ENCODE results near the gene CCR5. TPM values are rescaled to one million over a fixed set of nuclear protein-coding genes. Genes with fewer than 3 reads are reported as not detected.

CCR5 gene
- total RNA-seq, 1 experiment from 2014 or later: not detected

DNA sequence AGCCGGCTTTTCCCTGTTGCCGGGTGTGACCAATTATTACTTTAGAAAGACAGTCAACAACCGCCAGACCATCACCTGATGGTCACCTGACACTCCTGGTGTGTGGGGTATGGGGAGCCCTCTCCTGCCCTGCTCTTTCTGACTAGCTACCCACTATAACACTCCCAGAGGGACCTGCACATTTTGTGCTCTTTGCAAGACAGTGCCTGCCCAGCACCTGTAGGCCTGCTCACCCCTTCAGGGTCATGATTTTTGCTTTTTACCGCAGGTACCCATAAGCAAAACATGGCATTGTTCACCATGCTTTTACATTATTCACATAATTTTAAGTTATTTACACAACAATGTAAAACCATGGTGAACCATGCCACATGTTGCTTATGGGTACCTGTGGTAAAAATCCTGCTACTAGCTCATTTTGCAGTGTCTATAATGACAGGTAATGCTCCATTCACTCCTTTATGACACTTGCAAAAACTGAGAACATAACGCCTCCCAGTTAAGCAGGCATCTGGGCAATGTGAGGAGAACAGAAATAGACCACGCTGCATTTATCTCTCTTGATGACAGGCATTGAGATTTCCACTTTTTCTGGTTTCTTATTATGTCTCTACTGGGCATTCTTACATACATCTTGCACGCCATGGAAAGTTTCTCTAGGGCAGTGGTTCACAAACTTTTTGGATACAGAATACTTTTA lies 46.2 kb downstream of the CCR5 start (continued):
- TF ChIP-seq, protein P1, sequence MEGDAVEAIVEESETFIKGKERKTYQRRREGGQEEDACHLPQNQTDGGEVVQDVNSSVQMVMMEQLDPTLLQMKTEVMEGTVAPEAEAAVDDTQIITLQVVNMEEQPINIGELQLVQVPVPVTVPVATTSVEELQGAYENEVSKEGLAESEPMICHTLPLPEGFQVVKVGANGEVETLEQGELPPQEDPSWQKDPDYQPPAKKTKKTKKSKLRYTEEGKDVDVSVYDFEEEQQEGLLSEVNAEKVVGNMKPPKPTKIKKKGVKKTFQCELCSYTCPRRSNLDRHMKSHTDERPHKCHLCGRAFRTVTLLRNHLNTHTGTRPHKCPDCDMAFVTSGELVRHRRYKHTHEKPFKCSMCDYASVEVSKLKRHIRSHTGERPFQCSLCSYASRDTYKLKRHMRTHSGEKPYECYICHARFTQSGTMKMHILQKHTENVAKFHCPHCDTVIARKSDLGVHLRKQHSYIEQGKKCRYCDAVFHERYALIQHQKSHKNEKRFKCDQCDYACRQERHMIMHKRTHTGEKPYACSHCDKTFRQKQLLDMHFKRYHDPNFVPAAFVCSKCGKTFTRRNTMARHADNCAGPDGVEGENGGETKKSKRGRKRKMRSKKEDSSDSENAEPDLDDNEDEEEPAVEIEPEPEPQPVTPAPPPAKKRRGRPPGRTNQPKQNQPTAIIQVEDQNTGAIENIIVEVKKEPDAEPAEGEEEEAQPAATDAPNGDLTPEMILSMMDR (IDR thresholded peaks at IDR 0.05 in 2 of 3, conservative IDR thresholded peaks at IDR 0.05 in 1 of 3; ENCODE audit: borderline replicate concordance in 1 of 3, insufficient read depth in 1 of 3, low read depth in 2 of 3, low read length in 2 of 3): no peak
- TF ChIP-seq ZFX (IDR thresholded peaks at IDR 0.05) (no peak), CEBPB (IDR thresholded peaks at IDR 0.05; ENCODE audit: low read depth) (no peak)

DNA sequence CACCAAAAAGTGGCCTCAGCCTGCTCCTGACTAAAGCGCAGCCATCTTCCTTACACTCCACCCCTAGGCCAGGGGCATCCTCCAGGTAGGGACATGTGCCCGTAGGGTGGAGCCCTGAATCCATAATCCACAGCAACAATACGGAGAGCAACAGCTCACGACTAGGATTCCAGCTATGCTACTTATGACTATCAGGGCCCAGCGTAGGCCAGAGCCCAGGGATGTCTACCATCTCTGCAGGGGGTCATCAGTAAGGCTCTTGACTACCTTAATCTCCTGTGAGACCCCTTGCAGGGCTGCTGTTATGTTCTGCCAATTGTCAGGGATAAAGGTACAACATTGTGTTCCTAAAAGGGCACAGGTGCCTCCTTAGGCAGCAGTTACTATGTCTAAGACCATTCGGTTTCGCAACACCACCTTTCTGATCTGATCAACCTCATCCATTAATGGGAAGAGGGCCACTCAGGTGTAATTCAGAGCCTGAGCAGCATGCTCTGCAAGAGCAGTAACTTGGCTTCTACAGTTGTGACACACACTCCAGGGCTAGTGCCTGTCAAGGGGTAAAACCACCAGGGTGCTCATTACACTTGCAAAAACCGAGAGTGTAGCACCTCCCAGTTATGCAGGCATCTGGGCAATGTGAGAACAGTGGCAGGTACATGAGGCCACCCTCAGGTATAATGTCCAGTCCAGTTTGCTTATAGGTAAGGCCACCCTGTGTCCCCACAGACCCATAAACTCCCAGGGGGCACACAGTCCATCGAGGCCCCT lies 47.3 kb downstream of the CCR5 start:
- Histone ChIP-seq H3K4me3 (replicated peaks in 1 of 2; ENCODE audit: low read depth in 1 of 2, low read length in 2 of 2) (no peak overlapping the region), H3K9ac (ENCODE audit: low read length) (no peak overlapping the region), H3K27ac (ENCODE audit: low read depth, low read length) (no peak overlapping the region), H3K36me3 (ENCODE audit: control insufficient read depth in 1 of 2, insufficient read depth in 2 of 2, low read length in 2 of 2) (no peaks in the 10 kb centered on the region), H2AFZ (ENCODE audit: low read depth, low read length, poor library complexity, severe bottlenecking) (no peak overlapping the region), H4K20me1 (ENCODE audit: insufficient read depth) (no peaks in the 10 kb centered on the region), H3K79me2 (ENCODE audit: insufficient read depth, low read length) (no peaks in the 10 kb centered on the region), H3K4me1 (ENCODE audit: control insufficient read depth in 1 of 2, insufficient read depth in 2 of 2, low read length in 2 of 2) (peaks cover 0 to 8% of the 10 kb centered on the region in 2 experiments; a peak in 2 of 4 replicates), H3K4me2 (ENCODE audit: low read length) (no peak overlapping the region), H3K9me2 (ENCODE audit: insufficient read depth) (no peaks in the 10 kb centered on the region), H3K9me3 (ENCODE audit: control insufficient read depth in 1 of 2, insufficient read depth in 1 of 2, low read depth in 1 of 2, low read length in 2 of 2) (no peaks in the 10 kb centered on the region), H3K27me3 (ENCODE audit: insufficient read depth, low read length) (no peaks in the 10 kb centered on the region)
- DNase-seq (ENCODE audit: low read depth, low spot score): no peak
- intact Hi-C loops (cut with micrococcal nuclease): no loop called here
- ATAC-seq: no peak
- ChIA-PET RAD21 (ENCODE audit: low non-redundant PET in 1 of 2, low total read pairs in 2 of 2, uncharacterized antibody in 2 of 2, unreplicated experiment in 2 of 2) (no interaction called here), POLR2A (no interaction called here), CTCF (no interaction called here)
- BruUV-seq (replicated peaks): no TSS peak
- TF ChIP-seq CBX3 (IDR thresholded peaks at IDR 0.05; ENCODE audit: low read depth) (no peak), JUND (IDR thresholded peaks at IDR 0.05) (no peak), POLR2A (IDR thresholded peaks at IDR 0.05; ENCODE audit: borderline replicate concordance, extremely low read depth, insufficient read depth, insufficient read length) (no peak), SRF (IDR thresholded peaks at IDR 0.05; ENCODE audit: low read depth) (no peak), EZH2phosphoT487 (IDR thresholded peaks at IDR 0.05; ENCODE audit: borderline replicate concordance) (no peak)
- TF ChIP-seq, protein P2, sequence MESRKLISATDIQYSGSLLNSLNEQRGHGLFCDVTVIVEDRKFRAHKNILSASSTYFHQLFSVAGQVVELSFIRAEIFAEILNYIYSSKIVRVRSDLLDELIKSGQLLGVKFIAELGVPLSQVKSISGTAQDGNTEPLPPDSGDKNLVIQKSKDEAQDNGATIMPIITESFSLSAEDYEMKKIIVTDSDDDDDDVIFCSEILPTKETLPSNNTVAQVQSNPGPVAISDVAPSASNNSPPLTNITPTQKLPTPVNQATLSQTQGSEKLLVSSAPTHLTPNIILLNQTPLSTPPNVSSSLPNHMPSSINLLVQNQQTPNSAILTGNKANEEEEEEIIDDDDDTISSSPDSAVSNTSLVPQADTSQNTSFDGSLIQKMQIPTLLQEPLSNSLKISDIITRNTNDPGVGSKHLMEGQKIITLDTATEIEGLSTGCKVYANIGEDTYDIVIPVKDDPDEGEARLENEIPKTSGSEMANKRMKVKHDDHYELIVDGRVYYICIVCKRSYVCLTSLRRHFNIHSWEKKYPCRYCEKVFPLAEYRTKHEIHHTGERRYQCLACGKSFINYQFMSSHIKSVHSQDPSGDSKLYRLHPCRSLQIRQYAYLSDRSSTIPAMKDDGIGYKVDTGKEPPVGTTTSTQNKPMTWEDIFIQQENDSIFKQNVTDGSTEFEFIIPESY (IDR thresholded peaks at IDR 0.05; ENCODE audit: extremely low read depth, insufficient replicate concordance, low read length): no peak

Data from HCT116 (cell line).